HUES64 (cell line): Measurements from ENCODE around the gene HOXA2.

ENCODE experiments used
- H3K27ac ChIP-seq: 2 replicates; pipeline ENCODE4 v1.7.0; 2013; ENCODE audit warnings: low read depth, low read length, inconsistent platforms
- H3K27me3 ChIP-seq: 2 replicates; pipeline ENCODE4 v1.6.1; 2013; ENCODE audit warnings: mild to moderate bottlenecking, low read length; ENCODE audit not compliant: insufficient read depth
- H3K36me3 ChIP-seq: 2 replicates; pipeline ENCODE4 v1.6.1; 2013; ENCODE audit warnings: mild to moderate bottlenecking, low read length; ENCODE audit not compliant: insufficient read depth
- H3K4me1 ChIP-seq: 2 replicates; pipeline ENCODE4 v1.6.1; 2013; ENCODE audit warnings: mild to moderate bottlenecking, low read length, moderate library complexity; ENCODE audit not compliant: insufficient read depth
- H3K4me3 ChIP-seq: 2 replicates; pipeline ENCODE4 v1.5.1; 2013; ENCODE audit warnings: mild to moderate bottlenecking, low read length, moderate library complexity
- H3K9ac ChIP-seq: 2 replicates; pipeline ENCODE4 v1.6.1; 2013; ENCODE audit warnings: mild to moderate bottlenecking, low read depth, low read length
- H3K9me3 ChIP-seq: 2 replicates; pipeline ENCODE4 v1.6.1; 2013; ENCODE audit warnings: low read depth, low read length; ENCODE audit not compliant: insufficient read depth
- WGBS: fragments of 150-250, 120-280 bp; methylation state at CpG from one replicate; pipeline ENCODE4 v1.1.7; 2013; ENCODE audit warnings: missing lambda C conversion rate; 5-methylcytosine and 5-hydroxymethylcytosine counted together

The HOXA2 gene

GRCh38 chr7:27107391-27108381 is 5.2 kb upstream of the HOXA2 start:
- Histone ChIP-seq H3K4me1 (peaks cover 9% of the 10 kb centered on the region; the same call in 1 of the 2 replicates), H3K9me3 (no peaks in the 10 kb centered on the region), H3K27ac (no peak overlapping the region), H3K4me3 (no peak overlapping the region), H3K9ac (no peak overlapping the region), H3K27me3 (peaks cover 100% of the 10 kb centered on the region), H3K36me3 (no peaks in the 10 kb centered on the region)
- WGBS = 5% methylated on average over 43 of the region's 47 CpGs

- Histone ChIP-seq H3K36me3 (no peaks in the 10 kb centered on the region), H3K9me3 (no peaks in the 10 kb centered on the region), H3K4me1 (peaks cover 9% of the 10 kb centered on the region; the same call in 1 of the 2 replicates), H3K4me3 (peak overlapping the region; percentile 20; the same call in 1 of the 2 replicates), H3K27me3 (peaks cover 100% of the 10 kb centered on the region), H3K27ac (no peak overlapping the region), H3K9ac (no peak overlapping the region)
- 4% methylated on average over 12 of the region's 14 CpGs for WGBS
Observed at GRCh38 chr7:27106901-27107240, 4.4 kb upstream of the HOXA2 start.

- Histone ChIP-seq H3K27ac (no peak overlapping the region), H3K27me3 (peaks cover 100% of the 10 kb centered on the region), H3K9me3 (no peaks in the 10 kb centered on the region), H3K4me3 (peak overlapping the region; percentile 20; the same call in 1 of the 2 replicates), H3K36me3 (no peaks in the 10 kb centered on the region), H3K4me1 (peaks cover 13% of the 10 kb centered on the region), H3K9ac (no peak overlapping the region)
- WGBS = under 1% methylated on average over 43 of the region's 44 CpGs
Observed at GRCh38 chr7:27106181-27106900, 3.9 kb upstream of the HOXA2 start.

- no peak overlapping the region for H3K9ac ChIP-seq
- H3K27ac ChIP-seq = no peak overlapping the region
- H3K4me3 ChIP-seq = no peak overlapping the region
- H3K36me3 ChIP-seq = no peaks in the 10 kb centered on the region
- no peaks in the 10 kb centered on the region for H3K9me3 ChIP-seq
- WGBS = 9% methylated on average over 11 of the region's 13 CpGs
- peaks cover 18% of the 10 kb centered on the region for H3K4me1 ChIP-seq
- H3K27me3 ChIP-seq = peaks cover 100% of the 10 kb centered on the region
Observed at GRCh38 chr7:27105301-27106031, 3.0 kb upstream of the HOXA2 start.

- no peak overlapping the region; the same call in 1 of the 2 replicates for H3K4me3 ChIP-seq
- no peaks in the 10 kb centered on the region for H3K9me3 ChIP-seq
- 18% methylated on average over 13 of the region's 13 CpGs for WGBS
- no peak overlapping the region for H3K27ac ChIP-seq
- H3K27me3 ChIP-seq = peaks cover 100% of the 10 kb centered on the region
- H3K36me3 ChIP-seq = no peaks in the 10 kb centered on the region
- peaks cover 25% of the 10 kb centered on the region for H3K4me1 ChIP-seq
- no peak overlapping the region for H3K9ac ChIP-seq
Observed at GRCh38 chr7:27104341-27105058, 2.0 kb upstream of the HOXA2 start.

- 5% methylated on average over 33 of the region's 35 CpGs for WGBS
- Histone ChIP-seq H3K9ac (no peak overlapping the region), H3K9me3 (no peaks in the 10 kb centered on the region), H3K36me3 (no peaks in the 10 kb centered on the region), H3K4me3 (peak overlapping the region; percentile 6; the same call in 1 of the 2 replicates), H3K27ac (no peak overlapping the region), H3K27me3 (peaks cover 100% of the 10 kb centered on the region), H3K4me1 (peaks cover 30% of the 10 kb centered on the region)
Observed at GRCh38 chr7:27103489-27104226, 1.2 kb upstream of the HOXA2 start.

- Histone ChIP-seq H3K4me1 (peaks cover 29% of the 10 kb centered on the region), H3K4me3 (peak overlapping the region; percentile 33; the same call in 1 of the 2 replicates), H3K9me3 (no peaks in the 10 kb centered on the region), H3K9ac (no peak overlapping the region), H3K27me3 (peaks cover 100% of the 10 kb centered on the region), H3K27ac (no peak overlapping the region), H3K36me3 (no peaks in the 10 kb centered on the region)
- WGBS = 2% methylated on average over 39 of the region's 39 CpGs
Observed at GRCh38 chr7:27101957-27102580, 414 bp downstream of the HOXA2 start.

- H3K36me3 ChIP-seq = no peaks in the 10 kb centered on the region
- peak overlapping the region; percentile 57; the same call in 1 of the 2 replicates for H3K27ac ChIP-seq
- H3K9me3 ChIP-seq = no peaks in the 10 kb centered on the region
- H3K4me3 ChIP-seq = peak overlapping the region; percentile 33; the same call in 1 of the 2 replicates
- H3K4me1 ChIP-seq = peaks cover 22% of the 10 kb centered on the region
- WGBS = 9% methylated on average over 25 of the region's 25 CpGs
- peaks cover 100% of the 10 kb centered on the region for H3K27me3 ChIP-seq
- H3K9ac ChIP-seq = no peak overlapping the region; the same call in 1 of the 2 replicates
Observed at GRCh38 chr7:27101171-27101956, 1.1 kb downstream of the HOXA2 start.

GRCh38 chr7:27100694-27101170 is 1.8 kb downstream of the HOXA2 start:
- H3K27ac ChIP-seq = peak overlapping the region; percentile 57; the same call in 1 of the 2 replicates
- WGBS = 7% methylated on average over 8 of the region's 8 CpGs
- peaks cover 100% of the 10 kb centered on the region for H3K27me3 ChIP-seq
- no peak overlapping the region; the same call in 1 of the 2 replicates for H3K9ac ChIP-seq
- H3K4me1 ChIP-seq = peaks cover 21% of the 10 kb centered on the region
- no peaks in the 10 kb centered on the region for H3K9me3 ChIP-seq
- H3K36me3 ChIP-seq = no peaks in the 10 kb centered on the region
- H3K4me3 ChIP-seq = peak overlapping the region; percentile 33; the same call in 1 of the 2 replicates
